ENCODE measurements around the gene NBPF20.
"Not testable (repeated sequence)": the region's sequence is repeated elsewhere in the genome, so short reads cannot be mapped to it uniquely, and the experiment has no call there.

Gene NBPF20, protein sequence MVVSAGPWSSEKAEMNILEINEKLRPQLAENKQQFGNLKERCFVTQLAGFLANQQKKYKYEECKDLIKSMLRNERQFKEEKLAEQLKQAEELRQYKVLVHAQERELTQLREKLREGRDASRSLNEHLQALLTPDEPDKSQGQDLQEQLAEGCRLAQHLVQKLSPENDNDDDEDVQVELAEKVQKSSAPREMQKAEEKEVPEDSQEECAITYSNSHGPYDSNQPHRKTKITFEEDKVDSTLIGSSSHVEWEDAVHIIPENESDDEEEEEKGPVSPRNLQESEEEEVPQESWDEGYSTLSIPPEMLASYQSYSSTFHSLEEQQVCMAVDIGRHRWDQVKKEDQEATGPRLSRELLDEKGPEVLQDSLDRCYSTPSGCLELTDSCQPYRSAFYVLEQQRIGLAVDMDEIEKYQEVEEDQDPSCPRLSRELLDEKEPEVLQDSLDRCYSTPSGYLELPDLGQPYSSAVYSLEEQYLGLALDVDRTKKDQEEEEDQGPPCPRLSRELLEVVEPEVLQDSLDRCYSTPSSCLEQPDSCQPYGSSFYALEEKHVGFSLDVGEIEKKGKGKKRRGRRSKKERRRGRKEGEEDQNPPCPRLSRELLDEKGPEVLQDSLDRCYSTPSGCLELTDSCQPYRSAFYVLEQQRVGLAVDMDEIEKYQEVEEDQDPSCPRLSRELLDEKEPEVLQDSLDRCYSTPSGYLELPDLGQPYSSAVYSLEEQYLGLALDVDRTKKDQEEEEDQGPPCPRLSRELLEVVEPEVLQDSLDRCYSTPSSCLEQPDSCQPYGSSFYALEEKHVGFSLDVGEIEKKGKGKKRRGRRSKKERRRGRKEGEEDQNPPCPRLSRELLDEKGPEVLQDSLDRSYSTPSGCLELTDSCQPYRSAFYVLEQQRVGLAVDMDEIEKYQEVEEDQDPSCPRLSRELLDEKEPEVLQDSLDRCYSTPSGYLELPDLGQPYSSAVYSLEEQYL (N-terminal part only)

DNA sequence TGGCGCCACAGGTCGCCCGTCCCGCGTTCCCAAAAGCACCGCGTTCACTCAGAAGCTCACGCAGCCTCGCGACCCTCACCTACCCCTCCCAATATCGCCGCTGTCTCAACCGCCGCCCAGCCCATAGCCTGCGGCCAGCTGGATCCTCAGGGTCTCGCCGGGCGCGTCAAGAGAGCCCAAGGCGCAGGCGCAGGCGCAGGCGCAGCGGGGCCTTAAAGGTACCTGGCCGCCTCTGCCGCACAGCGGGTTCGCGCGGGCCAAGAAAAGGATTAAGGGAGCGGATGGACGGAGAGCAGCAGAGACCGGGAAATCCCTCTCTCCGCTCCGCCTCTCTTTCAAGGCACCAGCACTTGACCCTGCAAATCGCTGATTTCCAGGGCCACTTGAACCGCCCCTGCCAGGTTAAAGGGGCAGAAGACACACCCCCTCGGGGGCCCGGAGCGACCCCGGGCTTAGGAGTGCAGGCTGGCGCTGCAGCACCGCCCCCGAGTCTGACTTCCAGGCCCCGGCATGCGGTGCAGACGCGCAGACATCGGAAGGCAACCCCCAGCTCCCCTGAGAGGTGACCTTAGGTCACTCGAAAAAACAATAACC is at the start of gene NBPF20:
NBPF20 (minus strand) TSS at position 168 of the 594 bp plus-strand sequence. CDS start 20,331 bp downstream, outside the sequence.
- DNase-seq, result peak; percentile 53

DNA sequence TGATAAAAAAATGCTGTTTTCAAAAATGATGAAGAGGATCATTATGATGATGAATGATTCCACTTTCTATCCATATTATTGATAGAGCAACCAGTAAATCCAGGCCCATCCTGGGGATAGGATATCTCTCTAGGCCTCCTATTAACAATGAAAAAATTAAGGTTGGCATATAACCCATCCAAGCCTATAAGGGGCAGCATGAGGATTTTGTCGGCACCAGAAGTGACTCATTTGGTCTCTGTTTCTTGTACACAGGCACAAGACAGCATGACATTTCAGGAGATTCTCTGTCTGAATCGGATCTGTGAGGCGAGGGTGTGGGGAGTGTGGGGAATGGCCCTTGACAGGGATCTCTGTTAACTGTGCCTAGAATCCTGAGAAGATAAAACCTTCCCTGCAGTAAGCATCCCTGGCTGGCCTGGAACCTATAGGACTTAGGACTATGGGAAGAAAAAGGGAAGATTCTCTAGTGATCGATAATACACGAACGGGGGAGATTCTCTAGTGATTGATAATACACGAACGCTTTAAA is 49.5 kb upstream of the NBPF20 start:
- not testable (repeated sequence) for DNase-seq

DNA sequence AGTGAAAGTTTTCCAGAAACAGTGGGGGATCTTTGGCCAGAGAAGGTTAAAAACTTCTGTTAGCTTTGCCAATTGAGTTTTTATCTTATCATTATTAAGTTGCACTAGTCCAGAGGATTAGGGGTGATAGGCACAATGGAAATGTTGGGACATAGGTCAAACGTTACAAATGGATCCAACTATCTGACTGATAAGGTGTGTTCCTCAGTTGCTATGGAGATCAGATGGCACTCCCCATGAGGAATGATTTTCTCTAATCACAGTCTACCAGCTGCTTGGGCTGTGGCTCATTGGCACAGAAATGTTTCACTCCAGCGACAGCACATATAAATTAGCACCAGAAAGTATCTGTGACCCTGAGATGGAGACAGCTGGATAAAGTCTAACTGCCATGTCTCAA is 47.3 kb upstream of the NBPF20 start:
- DNase-seq, result not testable (repeated sequence)

DNA sequence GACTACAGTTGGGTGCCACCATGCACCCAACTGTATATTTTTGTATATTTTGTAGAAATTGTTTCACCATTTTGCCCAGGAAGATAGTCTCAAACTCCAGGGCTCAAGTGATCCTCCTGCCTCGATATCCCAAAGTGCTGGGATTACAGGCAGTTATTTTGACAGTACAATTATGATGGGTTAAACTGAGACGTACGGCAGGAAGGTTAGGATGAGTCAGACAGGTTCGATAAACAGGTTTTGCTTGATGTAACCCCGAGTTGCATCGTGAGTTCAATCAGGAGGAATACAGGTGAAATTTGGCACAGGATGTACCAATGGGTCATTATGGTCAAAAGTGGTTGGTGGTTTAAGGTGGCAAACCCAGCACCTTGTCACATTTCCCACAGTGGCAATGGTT is 46.0 kb upstream of the NBPF20 start:
- not testable (repeated sequence) for DNase-seq

DNA sequence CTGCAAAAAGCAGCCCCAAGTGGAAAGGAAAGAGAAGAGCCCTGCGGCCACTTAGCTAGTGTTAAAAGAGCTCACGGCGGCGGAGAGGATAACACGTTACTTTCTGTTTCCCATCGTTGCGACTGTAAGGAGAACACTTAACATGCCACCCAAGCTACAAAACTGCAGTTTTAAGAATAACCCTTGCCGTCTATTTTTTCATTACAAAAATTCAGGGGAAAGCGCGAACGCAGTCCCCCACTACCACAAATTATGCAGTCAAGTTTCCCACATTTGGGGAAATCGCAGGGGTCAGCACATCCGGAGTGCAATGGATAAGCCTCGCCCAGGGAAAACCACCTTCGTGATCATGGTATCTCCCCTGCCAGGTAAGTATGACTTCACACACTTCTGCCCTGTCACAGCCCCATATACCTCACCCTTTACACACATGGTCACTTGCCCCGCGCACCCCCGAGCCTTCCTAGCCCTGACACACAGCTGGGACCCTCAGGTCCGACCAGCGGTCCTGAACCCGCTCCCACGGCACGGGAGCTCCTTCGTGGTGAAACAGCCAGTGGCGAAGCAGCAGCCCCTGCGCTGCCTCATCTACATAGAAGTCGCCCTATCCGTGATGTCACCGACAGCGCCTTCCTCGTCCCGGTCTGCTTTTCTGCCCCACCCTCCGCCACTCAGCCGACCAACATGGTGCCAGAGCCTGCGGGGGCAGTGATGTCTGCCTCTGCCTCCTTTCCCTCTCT is 40.2 kb upstream of the NBPF20 start:
- DNase-seq, result peak; percentile 98

DNA sequence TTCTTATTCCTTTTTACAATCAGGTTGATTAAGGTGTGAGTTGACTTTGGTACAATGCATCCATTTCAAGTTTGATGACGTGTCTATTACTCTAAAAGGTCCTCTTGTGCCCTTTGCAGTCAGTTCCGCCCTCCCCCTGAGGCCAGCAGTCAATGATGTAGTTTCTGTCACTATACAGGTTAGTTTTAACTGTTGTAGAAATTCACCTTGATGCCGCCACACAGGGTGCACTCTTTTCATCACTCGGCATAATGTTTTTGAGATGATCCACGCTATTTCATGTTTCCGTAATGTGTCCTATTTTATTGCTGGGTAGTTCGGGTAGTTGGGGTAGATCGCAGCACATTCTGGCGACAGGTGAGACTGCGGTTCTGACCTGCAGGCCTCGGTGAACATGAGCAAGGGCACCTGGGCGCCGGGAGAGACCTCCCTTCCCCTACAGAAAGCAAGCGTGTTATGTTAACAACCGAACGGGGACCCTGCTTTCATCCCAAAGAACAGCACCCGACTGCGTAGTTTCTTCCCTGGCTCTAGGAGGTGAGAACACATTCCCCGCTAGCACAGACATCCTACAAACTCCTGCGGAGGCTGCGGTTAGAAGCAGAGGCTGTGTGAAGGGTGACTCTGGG is 39.4 kb upstream of the NBPF20 start:
- DNase-seq, result not testable (repeated sequence)

DNA sequence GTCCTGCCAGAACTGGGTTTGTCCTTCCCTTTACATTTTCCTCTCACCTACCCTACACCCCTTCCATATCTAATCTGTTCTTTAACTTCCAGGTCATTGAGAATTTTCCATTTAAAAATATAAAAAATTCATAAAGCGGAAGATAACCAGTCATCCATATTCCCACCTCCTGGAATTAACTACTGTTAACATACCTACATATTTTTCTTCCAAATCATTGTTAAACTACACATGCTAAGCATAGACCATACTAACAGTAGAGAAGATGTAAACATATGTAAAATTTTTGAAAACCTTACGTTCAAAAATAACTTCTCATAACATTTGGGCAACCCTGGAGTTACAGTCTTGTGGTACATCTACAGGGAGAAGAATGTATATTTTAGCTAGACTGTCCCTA is 38.6 kb upstream of the NBPF20 start:
- not testable (repeated sequence) for DNase-seq

DNA sequence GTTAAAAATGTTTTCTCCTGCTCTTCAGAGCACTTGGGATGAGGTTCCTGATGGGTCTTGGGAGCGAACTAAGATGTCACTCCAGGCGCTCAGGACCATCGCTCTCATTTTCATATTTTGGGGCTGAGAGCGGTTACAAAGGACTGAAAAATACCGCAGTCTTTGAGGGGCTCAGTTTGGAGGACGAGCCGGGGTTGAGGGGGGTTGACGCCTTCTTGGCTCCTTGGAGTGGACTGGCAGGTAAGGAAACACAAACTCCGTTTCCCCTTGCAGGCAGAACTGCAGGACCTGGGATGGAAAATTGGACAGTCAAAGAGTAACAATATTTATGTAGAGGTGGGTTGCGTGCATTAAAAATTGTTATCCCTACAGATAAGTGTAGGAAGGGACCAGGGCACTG is 35.3 kb upstream of the NBPF20 start:
- DNase-seq, result not testable (repeated sequence)

DNA sequence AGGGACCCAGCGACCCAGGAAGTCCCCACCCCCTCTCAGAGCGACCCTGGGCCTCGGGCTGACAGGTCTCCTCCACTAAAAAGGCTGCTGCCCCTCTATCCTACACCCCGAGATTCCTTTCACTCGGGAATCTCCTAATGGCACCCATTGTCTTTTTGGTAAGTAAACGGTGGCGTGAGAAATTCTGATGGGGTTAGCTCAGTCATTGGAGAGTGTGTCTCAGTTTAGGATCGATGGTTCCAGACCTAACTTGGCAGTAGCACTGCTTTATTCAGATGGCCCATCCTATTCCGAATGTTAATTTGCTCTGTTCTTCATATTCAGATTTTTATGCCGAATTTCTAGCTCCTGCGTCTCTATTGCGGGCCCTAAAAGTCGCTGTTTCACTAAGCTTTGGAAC is 34.6 kb upstream of the NBPF20 start:
- not testable (repeated sequence) for DNase-seq

DNA sequence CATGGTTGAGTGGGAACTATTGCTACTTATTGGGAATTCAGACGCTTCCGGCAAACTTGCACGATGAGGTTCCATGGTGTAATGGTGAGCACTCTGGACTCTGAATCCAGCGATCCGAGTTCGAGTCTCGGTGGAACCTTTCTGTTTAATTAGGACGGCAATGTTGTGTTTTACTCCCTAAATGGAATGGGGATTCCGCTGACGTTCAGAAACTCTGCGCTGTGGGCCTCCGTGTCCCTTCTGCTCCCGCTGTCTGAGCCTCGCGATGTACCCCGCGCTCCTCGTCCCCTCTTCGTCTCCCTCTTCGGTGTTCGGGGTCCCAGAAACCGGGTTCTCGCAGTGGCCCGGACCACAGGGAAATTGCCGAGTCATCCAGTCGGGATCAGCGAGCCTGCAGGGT is 34.2 kb upstream of the NBPF20 start:
- not testable (repeated sequence) for DNase-seq

DNA sequence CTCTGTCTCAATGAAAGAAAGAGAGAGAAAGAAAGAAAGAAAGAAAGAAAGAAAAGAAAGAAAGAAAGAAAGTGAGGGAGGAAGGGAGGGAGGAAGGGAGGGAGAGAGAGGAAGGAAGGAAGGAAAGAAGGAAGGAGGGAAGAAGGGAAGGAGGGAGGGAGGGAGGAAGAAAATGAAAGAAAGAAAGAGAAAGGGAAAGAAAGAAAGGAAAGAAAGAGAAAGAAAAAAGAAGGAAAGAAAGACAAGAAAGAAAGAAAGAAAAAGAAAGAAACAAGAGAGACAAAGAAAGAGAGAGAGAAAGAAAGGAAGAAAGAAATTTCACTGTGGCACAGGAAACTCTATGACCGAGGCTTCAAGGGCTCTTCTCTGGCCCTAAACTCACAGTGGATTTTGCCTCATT is 33.7 kb upstream of the NBPF20 start:
- DNase-seq, result not testable (repeated sequence)

DNA sequence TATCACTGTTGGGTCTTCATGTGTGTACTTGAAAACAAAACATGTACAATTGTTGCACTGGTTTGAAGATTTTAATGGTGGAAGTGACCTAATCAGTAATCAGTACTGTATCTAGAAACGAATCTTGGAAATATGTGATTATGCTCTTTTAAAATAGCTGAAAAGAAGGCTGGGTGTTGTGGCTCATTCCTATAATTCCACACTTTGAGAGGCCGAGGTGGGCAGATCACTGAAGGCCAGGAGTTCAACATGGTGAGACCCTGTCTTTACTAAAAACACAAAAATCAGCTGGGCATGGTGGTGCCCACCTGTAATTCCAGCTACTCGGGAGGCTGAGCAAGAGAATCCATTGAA is 29.4 kb upstream of the NBPF20 start:
- not testable (repeated sequence) for DNase-seq

DNA sequence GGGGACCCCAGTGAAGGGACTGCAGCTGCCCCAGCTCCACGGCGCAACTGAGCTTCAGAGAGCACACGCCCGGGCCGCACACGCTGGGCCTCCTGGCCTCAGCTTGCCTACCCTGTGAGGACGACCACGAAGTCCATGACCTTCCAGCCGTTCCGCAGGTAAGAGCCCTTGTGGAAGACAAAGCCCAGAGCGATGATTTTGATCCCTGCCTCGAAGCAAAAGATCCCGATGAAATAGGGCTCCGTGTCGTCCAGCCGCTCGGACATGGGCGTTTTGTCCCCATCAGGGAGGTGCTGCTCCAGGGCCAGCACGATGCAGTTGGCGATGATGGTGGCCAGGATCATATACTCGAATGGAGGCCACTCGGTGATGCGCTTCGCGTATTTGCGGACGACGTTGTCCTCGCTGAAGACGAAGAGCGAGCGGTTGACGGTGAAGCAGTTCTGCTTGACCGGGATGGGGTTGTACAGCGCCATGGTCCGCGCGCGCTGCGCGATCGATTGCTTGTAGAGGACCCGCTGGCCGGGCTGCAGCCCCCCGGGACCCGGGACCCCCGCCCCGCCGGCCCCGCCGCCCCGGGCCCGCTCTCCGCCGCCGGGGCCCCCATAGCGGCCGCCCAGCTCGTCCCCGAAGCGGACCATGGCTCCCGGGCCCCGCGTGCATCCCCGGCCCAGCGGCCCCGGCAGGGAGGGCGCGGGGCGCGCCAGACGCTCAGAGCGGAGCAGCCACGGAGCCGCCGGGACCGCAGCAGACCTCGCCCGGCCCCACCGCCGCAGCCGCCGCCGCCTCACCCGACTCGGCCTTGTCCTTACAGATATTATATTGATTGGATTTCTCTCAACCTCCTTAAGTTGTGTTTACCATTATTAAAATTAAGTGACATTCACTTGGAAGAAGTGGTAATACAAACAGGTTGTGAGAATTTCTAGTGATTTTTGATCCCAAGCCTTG is 28.7 kb upstream of the NBPF20 start:
- not testable (repeated sequence) for DNase-seq

DNA sequence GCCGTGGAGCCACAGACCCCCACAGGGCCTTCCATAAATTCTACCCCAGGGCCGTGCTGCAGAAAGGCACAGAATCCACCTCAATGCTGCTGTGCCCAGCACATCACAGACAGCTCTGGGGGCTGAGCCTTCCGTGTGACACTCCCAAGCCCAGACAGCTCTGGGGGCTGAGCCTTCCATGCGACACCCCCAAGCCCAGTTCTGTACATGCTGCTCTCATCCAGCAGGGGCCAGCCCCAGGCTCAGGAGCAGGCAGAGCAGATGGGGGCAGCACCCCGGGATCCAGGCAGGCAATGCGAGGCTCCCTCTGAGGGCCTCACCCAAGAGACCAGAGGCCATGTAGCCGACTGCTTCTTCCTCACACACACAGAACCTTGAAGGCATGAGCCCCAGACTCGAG is 27.1 kb upstream of the NBPF20 start:
- DNase-seq, result not testable (repeated sequence)

DNA sequence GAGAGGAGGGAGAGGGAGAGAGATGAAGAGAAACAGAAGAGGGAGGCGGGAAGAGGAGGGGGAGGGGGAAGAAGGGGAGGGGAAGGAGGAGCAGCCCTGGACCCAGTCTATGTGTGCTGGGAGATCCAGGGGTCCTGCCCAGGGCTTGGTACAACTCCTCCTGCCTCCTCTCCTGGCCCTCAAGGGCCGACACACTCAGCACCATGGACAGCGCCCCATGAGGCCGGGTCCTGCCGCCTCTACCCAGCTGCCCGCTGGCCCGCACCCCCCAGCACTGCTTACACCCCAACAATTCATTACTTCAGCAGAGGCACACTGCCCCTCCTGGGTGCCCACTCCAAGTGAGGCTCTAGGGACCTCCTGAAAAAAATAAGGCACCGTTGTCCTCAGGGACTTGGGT is 26.5 kb upstream of the NBPF20 start:
- DNase-seq, result not testable (repeated sequence)

DNA sequence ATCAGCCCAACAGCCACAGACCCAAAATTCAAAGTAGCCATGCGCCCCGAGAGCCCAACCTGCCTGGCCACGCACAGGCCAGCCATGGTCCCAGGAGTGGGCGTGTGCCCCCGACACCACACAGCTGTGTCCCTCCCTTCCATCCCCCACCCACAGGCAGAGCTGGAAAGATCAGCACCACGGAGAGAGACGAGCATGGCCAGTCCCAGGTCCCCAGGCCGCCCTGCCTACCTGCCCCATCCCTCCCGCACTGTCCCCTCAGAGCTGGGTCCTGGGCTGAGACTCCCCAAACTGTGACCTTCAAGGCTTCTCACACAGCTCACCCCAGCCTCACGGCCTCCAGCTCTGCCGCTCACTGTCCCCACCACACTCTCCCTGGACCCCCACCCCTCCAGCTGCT is 19.8 kb upstream of the NBPF20 start:
- DNase-seq, result not testable (repeated sequence)

DNA sequence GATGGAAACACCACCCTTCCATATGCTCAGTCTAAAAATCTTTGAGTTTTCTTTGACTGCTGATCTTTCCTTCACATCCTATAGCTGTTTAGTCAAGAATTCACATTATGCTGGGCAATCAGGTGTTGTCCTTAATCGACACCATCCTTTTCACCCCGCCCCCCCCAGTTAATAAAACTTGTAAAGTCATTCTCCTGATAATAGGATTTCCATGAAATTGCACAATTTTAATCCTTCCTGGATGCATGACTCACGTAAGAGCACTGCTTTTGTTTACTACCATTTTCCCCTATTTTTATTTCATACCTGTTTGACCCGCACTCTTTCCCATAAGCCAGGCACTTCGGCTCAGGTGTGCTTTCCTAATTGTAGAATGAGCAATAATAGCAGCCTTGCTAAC is 16.9 kb upstream of the NBPF20 start:
- DNase-seq, result not testable (repeated sequence)

DNA sequence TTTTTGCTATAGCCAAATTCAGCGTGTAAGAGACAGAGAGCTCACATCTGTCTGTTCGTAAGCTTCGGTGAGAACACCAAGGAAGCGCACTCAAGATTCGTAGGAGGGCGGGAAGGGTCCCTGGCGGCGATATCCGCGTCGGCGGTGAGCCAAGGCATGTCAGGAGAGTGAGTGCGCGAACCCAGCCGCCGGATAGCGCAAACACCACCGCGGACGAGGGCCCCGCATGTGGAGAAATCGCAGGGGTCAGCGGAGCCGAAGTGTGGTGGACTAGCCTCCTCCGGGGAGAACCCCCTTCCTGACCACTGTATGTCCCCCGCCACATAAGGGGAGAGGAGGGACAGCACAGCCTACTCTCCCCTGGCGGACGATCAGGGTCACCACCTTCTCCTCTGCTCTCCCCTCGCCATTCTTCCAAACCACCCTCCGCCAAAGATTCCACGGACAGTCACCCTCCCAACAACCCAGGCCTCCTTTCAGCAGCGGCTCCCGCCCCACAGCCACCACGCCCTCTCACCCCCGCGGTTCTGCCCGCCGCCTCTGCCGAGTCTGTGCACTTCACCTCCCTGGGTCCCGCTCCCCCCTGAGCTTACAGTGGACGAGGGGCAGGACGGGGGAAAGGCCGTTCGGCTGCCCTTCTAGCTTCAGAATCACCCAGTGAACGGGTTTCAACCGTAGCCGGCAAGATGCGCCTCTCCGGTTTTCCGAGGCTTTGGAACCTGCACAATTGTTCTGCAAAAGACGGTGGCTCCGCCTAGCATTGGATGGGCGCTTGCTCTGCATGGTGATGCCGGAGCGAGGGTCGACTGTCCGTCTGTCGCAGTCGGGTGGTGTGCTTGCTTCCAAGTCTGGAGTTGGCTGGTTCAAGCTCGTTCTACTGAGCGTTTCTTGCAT is 6.2 kb upstream of the NBPF20 start:
- DNase-seq, result not testable (repeated sequence)

DNA sequence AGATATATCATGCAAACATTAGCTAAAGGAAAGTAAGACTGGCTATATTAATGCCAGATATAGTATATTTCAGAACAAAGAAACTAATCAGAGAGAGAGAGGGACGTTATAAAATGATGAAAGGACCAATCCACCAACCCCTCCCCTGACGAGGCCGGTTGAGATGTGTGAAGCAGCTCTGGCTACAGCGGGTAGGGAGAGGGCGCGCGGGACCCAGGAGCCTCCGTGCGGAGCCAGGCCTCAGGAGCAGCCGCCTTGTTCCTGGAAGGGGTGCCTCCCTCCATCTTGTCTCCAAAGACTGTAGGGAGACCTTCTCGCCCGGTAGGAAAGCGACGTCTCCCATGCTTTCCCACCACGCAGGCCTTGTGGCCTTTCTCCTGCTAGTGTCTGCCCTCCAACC is 5.4 kb upstream of the NBPF20 start:
- DNase-seq, result not testable (repeated sequence)
